CD8-positive, alpha-beta memory T cell (primary cell): Measurements from ENCODE around the gene SLC29A3. TPM values are rescaled to one million over a fixed set of nuclear protein-coding genes. Genes with fewer than 3 reads are reported as not detected.
A peak's percentile ranks its signal among the peaks of the same experiment; 100 is the strongest.

ENCODE experiments used
- CTCF ChIA-PET: fragments of 350-600 bp; sonication (Branson Sonifier 250); formaldehyde crosslinking; loops from one replicate; lab custom pipeline; 2021; ENCODE audit warnings: antibody characterized with exemption; lab: Charles Lee
- POLR2A ChIA-PET: fragments of 350-600 bp; sonication (Branson Sonifier 250); formaldehyde crosslinking; loops from one replicate; lab custom pipeline; 2021; ENCODE audit warnings: antibody characterized with exemption; lab: Charles Lee
- DNase-seq, 5 donors: peaks; one replicate each; pipeline versions ENCODE4 v3.0.0 to v3.0.0-alpha.2; 2020 to 2022; ENCODE audit warnings: mixed read lengths in 1 of 5
- H3K27ac ChIP-seq: one replicate; pipeline ENCODE4 v1.7.0; 2013; ENCODE audit warnings: low read depth, mild to moderate bottlenecking, low read length, moderate library complexity
- H3K27me3 ChIP-seq: 2 replicates; pipeline ENCODE4 v1.7.0; 2013; ENCODE audit warnings: low read length, mild to moderate bottlenecking; ENCODE audit not compliant: insufficient read depth, poor library complexity, severe bottlenecking
- H3K36me3 ChIP-seq: 2 replicates; pipeline ENCODE4 v1.7.0; 2013; ENCODE audit warnings: mild to moderate bottlenecking, low read length, moderate library complexity; ENCODE audit not compliant: insufficient read depth
- H3K4me1 ChIP-seq: 2 replicates; pipeline ENCODE4 v1.7.0; 2013; ENCODE audit warnings: mild to moderate bottlenecking, low read length, moderate library complexity; ENCODE audit not compliant: insufficient read depth
- H3K4me3 ChIP-seq: 2 replicates; pipeline ENCODE4 v1.7.0; 2013; ENCODE audit warnings: mild to moderate bottlenecking, low read length
- H3K9me3 ChIP-seq: 2 replicates; pipeline ENCODE4 v1.7.0; 2013; ENCODE audit warnings: mild to moderate bottlenecking, low read length
- H3K27ac Mint-ChIP-seq, 8 donors: one replicate each; pipeline ENCODE4 v1.8.0; 2020 to 2021; ENCODE audit warnings: mixed read lengths in 8 of 8, mild to moderate bottlenecking in 6 of 8, inconsistent platforms in 3 of 8, moderate library complexity in 3 of 8
- H3K27me3 Mint-ChIP-seq, 2 donors: one replicate each; pipeline ENCODE4 v1.8.0; 2020 to 2021; ENCODE audit warnings: mixed read lengths in 2 of 2, mild to moderate bottlenecking in 1 of 2, moderate library complexity in 1 of 2
- H3K36me3 Mint-ChIP-seq, 3 donors: one replicate each; pipeline ENCODE4 v1.8.0; 2020 to 2021; ENCODE audit warnings: mixed read lengths in 3 of 3, inconsistent platforms in 1 of 3, mild to moderate bottlenecking in 1 of 3
- H3K4me1 Mint-ChIP-seq, 3 donors: one replicate each; pipeline ENCODE4 v1.8.0; 2020 to 2021; ENCODE audit warnings: mixed read lengths in 3 of 3, inconsistent platforms in 1 of 3, mild to moderate bottlenecking in 1 of 3
- H3K4me3 Mint-ChIP-seq, 7 donors: one replicate each; pipeline ENCODE4 v1.8.0; 2020 to 2021; ENCODE audit warnings: mixed read lengths in 7 of 7, mild to moderate bottlenecking in 6 of 7, moderate library complexity in 4 of 7, inconsistent platforms in 2 of 7
- H3K9me3 Mint-ChIP-seq, 5 donors: one replicate each; pipeline ENCODE4 v1.8.0; 2020 to 2022; ENCODE audit warnings: mixed read lengths in 5 of 5, mild to moderate bottlenecking in 3 of 5, moderate library complexity in 2 of 5, inconsistent platforms in 1 of 5
- polyA plus RNA-seq: library from polyadenylated mRNA; unstranded; fragments of 300-500 nt; fragmentation: Illumina TruSeq; gene quantifications from one replicate; pipeline ENCODE4 v1.2.3, GENCODE V29; 2021
- total RNA-seq, 2 experiments: library from RNA; stranded (reverse); gene quantifications; one replicate each; pipeline ENCODE4 v1.2.3, GENCODE V29; 2021

Gene SLC29A3
- total and polyA plus RNA-seq, 3 experiments from 2014 or later, result 6.0 to 11.0 (median 8.2) TPM

- peaks cover 0 to 2% (median 0%) of the 10 kb centered on the region in 3 donors for H3K36me3 Mint-ChIP-seq
- no peak overlapping the region for H3K4me3 ChIP-seq
Observed at GRCh38 chr10:71314694-71315225, 4.3 kb upstream of the SLC29A3 start.

GRCh38 chr10:71316056-71316785 lies 2.8 kb upstream of the SLC29A3 start:
- Mint-ChIP-seq H3K9me3 (no peaks in the 10 kb centered on the region), H3K4me1 (peaks cover 22 to 30% (median 29%) of the 10 kb centered on the region in 3 donors), H3K4me3 (no peak overlapping the region), H3K27me3 (peaks cover 3 to 10% of the 10 kb centered on the region in 2 donors), H3K36me3 (peaks cover 0 to 2% (median 0%) of the 10 kb centered on the region in 3 donors), H3K27ac (no peak overlapping the region)
- H3K4me1 ChIP-seq, result peaks cover 21% of the 10 kb centered on the region
- DNase-seq, result no peak
- no peaks in the 10 kb centered on the region for H3K36me3 ChIP-seq
- no peak overlapping the region for H3K27ac ChIP-seq
- POLR2A ChIA-PET, result no interaction called here
- H3K27me3 ChIP-seq, result no peaks in the 10 kb centered on the region
- CTCF ChIA-PET, result interaction anchor here (1.2 to 8.9 kb wide), 9 partner anchors 12 to 580 kb away, joined by 3 to 117 read pairs (median 17); no protein-coding TSS in a partner anchor
- no peak overlapping the region for H3K4me3 ChIP-seq
- H3K9me3 ChIP-seq, result no peaks in the 10 kb centered on the region

More at GRCh38 chr10:71314694-71315225, 4.3 kb upstream of the SLC29A3 start:
- no peak overlapping the region for H3K27ac ChIP-seq
- H3K27me3 Mint-ChIP-seq, result peaks cover 4 to 17% of the 10 kb centered on the region in 2 donors
- H3K9me3 ChIP-seq, result no peaks in the 10 kb centered on the region
- no peak for DNase-seq
- ChIA-PET CTCF (interaction anchor here (0.9 to 8.9 kb wide), 13 partner anchors 10 to 582 kb away, joined by 3 to 117 read pairs (median 8); no protein-coding TSS in a partner anchor), POLR2A (no interaction called here)
- H3K4me1 Mint-ChIP-seq, result peaks cover 15 to 19% (median 16%) of the 10 kb centered on the region in 3 donors
- no peaks in the 10 kb centered on the region for H3K36me3 ChIP-seq
- no peaks in the 10 kb centered on the region for H3K27me3 ChIP-seq
- peak overlapping the region in 1 of 7 donors; percentile 11 for H3K4me3 Mint-ChIP-seq
- peaks cover 10% of the 10 kb centered on the region for H3K4me1 ChIP-seq
- no peak overlapping the region for H3K27ac Mint-ChIP-seq
- no peaks in the 10 kb centered on the region for H3K9me3 Mint-ChIP-seq

GRCh38 chr10:71316786-71317160 lies 2.3 kb upstream of the SLC29A3 start:
- H3K27me3 Mint-ChIP-seq, result peaks cover 3 to 10% of the 10 kb centered on the region in 2 donors
- Histone ChIP-seq H3K36me3 (no peaks in the 10 kb centered on the region), H3K9me3 (no peaks in the 10 kb centered on the region), H3K4me3 (no peak overlapping the region), H3K27ac (no peak overlapping the region), H3K27me3 (no peaks in the 10 kb centered on the region), H3K4me1 (peaks cover 21% of the 10 kb centered on the region)
- H3K9me3 Mint-ChIP-seq, result no peaks in the 10 kb centered on the region
- ChIA-PET POLR2A (no interaction called here), CTCF (interaction anchor here (1.2 to 8.9 kb wide), 7 partner anchors 12 to 580 kb away, joined by 3 to 117 read pairs (median 17); no protein-coding TSS in a partner anchor)
- DNase-seq, result no peak
- no peak overlapping the region for H3K27ac Mint-ChIP-seq
- peaks cover 0 to 2% (median 0%) of the 10 kb centered on the region in 3 donors for H3K36me3 Mint-ChIP-seq
- H3K4me1 Mint-ChIP-seq, result peaks cover 22 to 32% (median 29%) of the 10 kb centered on the region in 3 donors
- H3K4me3 Mint-ChIP-seq, result peak overlapping the region in 1 of 7 donors; percentile 24

- ChIA-PET CTCF (interaction anchor here (1.3 to 8.9 kb wide), 7 partner anchors 11 to 579 kb away, joined by 4 to 117 read pairs (median 16); no protein-coding TSS in a partner anchor), POLR2A (interaction anchor here (0.6 kb wide), 1 partner anchor 529 kb away, joined by 8 read pairs; no protein-coding TSS in a partner anchor)
- Mint-ChIP-seq H3K27ac (peak overlapping the region in 3 of 8 donors; percentile 12 to 74 (median 34)), H3K4me1 (peaks cover 29 to 41% (median 30%) of the 10 kb centered on the region in 3 donors), H3K4me3 (peak overlapping the region; percentile 37 to 59 (median 51)), H3K27me3 (peaks cover under 1 to 3% of the 10 kb centered on the region in 2 donors), H3K36me3 (peaks cover 0 to 3% (median 0%) of the 10 kb centered on the region in 3 donors), H3K9me3 (no peaks in the 10 kb centered on the region)
- H3K36me3 ChIP-seq, result no peaks in the 10 kb centered on the region
- H3K9me3 ChIP-seq, result no peaks in the 10 kb centered on the region
- H3K27me3 ChIP-seq, result no peaks in the 10 kb centered on the region
- H3K27ac ChIP-seq, result no peak overlapping the region
- peaks cover 21% of the 10 kb centered on the region for H3K4me1 ChIP-seq
- DNase-seq, result no peak
- H3K4me3 ChIP-seq, result no peak overlapping the region
Observed at GRCh38 chr10:71317739-71318138, 1.3 kb upstream of the SLC29A3 start.

GRCh38 chr10:71319800-71320392 lies 837 bp downstream of the SLC29A3 start:
- Histone ChIP-seq H3K27ac (peak overlapping the region; percentile 59), H3K4me1 (peaks cover 18% of the 10 kb centered on the region), H3K4me3 (peak overlapping the region; percentile 65), H3K27me3 (no peaks in the 10 kb centered on the region), H3K9me3 (no peaks in the 10 kb centered on the region), H3K36me3 (peaks cover 3% of the 10 kb centered on the region)
- Mint-ChIP-seq H3K9me3 (no peaks in the 10 kb centered on the region), H3K36me3 (peaks cover 7 to 25% (median 12%) of the 10 kb centered on the region in 3 donors), H3K27ac (peak overlapping the region; percentile 29 to 97 (median 86)), H3K4me3 (peak overlapping the region; percentile 88 to 97 (median 95)), H3K27me3 (no peaks in the 10 kb centered on the region), H3K4me1 (peaks cover 41 to 55% (median 43%) of the 10 kb centered on the region in 3 donors)
- no peak for DNase-seq
- ChIA-PET CTCF (interaction anchor here (0.7 to 8.9 kb wide), 16 partner anchors 9 to 576 kb away, joined by 3 to 117 read pairs (median 5); no protein-coding TSS in a partner anchor), POLR2A (no interaction called here)

- DNase-seq, result no peak
- Mint-ChIP-seq H3K27me3 (no peaks in the 10 kb centered on the region), H3K27ac (peak overlapping the region in 4 of 8 donors; percentile 11 to 95 (median 58)), H3K9me3 (no peaks in the 10 kb centered on the region), H3K36me3 (peaks cover 7 to 31% (median 12%) of the 10 kb centered on the region in 3 donors), H3K4me3 (peak overlapping the region; percentile 88 to 97 (median 95)), H3K4me1 (peaks cover 41 to 55% (median 45%) of the 10 kb centered on the region in 3 donors)
- H3K4me1 ChIP-seq, result peaks cover 18% of the 10 kb centered on the region
- H3K27me3 ChIP-seq, result no peaks in the 10 kb centered on the region
- ChIA-PET CTCF (interaction anchor here (0.7 to 8.9 kb wide), 10 partner anchors 8 to 575 kb away, joined by 3 to 117 read pairs (median 6); no protein-coding TSS in a partner anchor), POLR2A (no interaction called here)
- H3K9me3 ChIP-seq, result no peaks in the 10 kb centered on the region
- H3K36me3 ChIP-seq, result peaks cover 3% of the 10 kb centered on the region
- H3K27ac ChIP-seq, result no peak overlapping the region
- H3K4me3 ChIP-seq, result no peak overlapping the region
Observed at GRCh38 chr10:71320592-71320991, 1.5 kb downstream of the SLC29A3 start.

GRCh38 chr10:71321386-71321785 lies 2.3 kb downstream of the SLC29A3 start:
- Histone ChIP-seq H3K9me3 (no peaks in the 10 kb centered on the region), H3K27ac (no peak overlapping the region), H3K4me3 (no peak overlapping the region), H3K36me3 (peaks cover 3% of the 10 kb centered on the region), H3K27me3 (no peaks in the 10 kb centered on the region), H3K4me1 (peaks cover 18% of the 10 kb centered on the region)
- POLR2A ChIA-PET, result no interaction called here
- no peak overlapping the region for H3K27ac Mint-ChIP-seq
- no peaks in the 10 kb centered on the region for H3K9me3 Mint-ChIP-seq
- peaks cover 41 to 55% (median 45%) of the 10 kb centered on the region in 3 donors for H3K4me1 Mint-ChIP-seq
- peaks cover 7 to 34% (median 12%) of the 10 kb centered on the region in 3 donors for H3K36me3 Mint-ChIP-seq
- CTCF ChIA-PET, result interaction anchor here (1.2 kb wide), 1 partner anchor 387 kb away, joined by 3 read pairs; no protein-coding TSS in a partner anchor
- DNase-seq, result no peak
- H3K4me3 Mint-ChIP-seq, result peak overlapping the region in 2 of 7 donors; percentile 16 to 95
- no peaks in the 10 kb centered on the region for H3K27me3 Mint-ChIP-seq
